ENCODE results near the gene TIMM13.
A peak's percentile ranks its signal among the peaks of the same experiment; 100 is the strongest.
"Not testable (repeated sequence)": the region's sequence is repeated elsewhere in the genome, so short reads cannot be mapped to it uniquely, and the experiment has no call there.

The TIMM13 gene

GRCh38 chr19:2413159-2413558 is 14.2 kb downstream of the TIMM13 start:
- DNase-seq, result no peak

GRCh38 chr19:2412449-2412848 is 14.9 kb downstream of the TIMM13 start:
- no peak for DNase-seq

GRCh38 chr19:2411709-2412108 is 15.7 kb downstream of the TIMM13 start:
- DNase-seq, result no peak

- no peak for DNase-seq
Measured at GRCh38 chr19:2410023-2410422, 17.4 kb downstream of the TIMM13 start.

- DNase-seq, result no peak
Measured at GRCh38 chr19:2409352-2409912, 18.0 kb downstream of the TIMM13 start.

- DNase-seq, result no peak
Measured at GRCh38 chr19:2408247-2408646, 19.1 kb downstream of the TIMM13 start.

GRCh38 chr19:2399582-2399981 is 27.8 kb downstream of the TIMM13 start:
- DNase-seq, result no peak

- no peak for DNase-seq
Measured at GRCh38 chr19:2398735-2399305, 28.6 kb downstream of the TIMM13 start.

GRCh38 chr19:2397173-2397572 is 30.2 kb downstream of the TIMM13 start:
- DNase-seq, result not testable (repeated sequence)

GRCh38 chr19:2395293-2395829 is 32.0 kb downstream of the TIMM13 start:
- not testable (repeated sequence) for DNase-seq

- peak; percentile 89 to 92 for DNase-seq
Measured at GRCh38 chr19:2394442-2395292, 32.7 kb downstream of the TIMM13 start.

GRCh38 chr19:2394054-2394441 is 33.3 kb downstream of the TIMM13 start:
- no peak for DNase-seq

- not testable (repeated sequence) for DNase-seq
Measured at GRCh38 chr19:2392899-2393298, 34.5 kb downstream of the TIMM13 start.

GRCh38 chr19:2392366-2392765 is 35.0 kb downstream of the TIMM13 start:
- no peak for DNase-seq

GRCh38 chr19:2391118-2391725 is 36.2 kb downstream of the TIMM13 start:
- DNase-seq, result peak; percentile 62 to 84

- no peak for DNase-seq
Measured at GRCh38 chr19:2389594-2389993, 37.8 kb downstream of the TIMM13 start.

GRCh38 chr19:2387367-2388288 is 39.8 kb downstream of the TIMM13 start:
- DNase-seq, result no peak

GRCh38 chr19:2385053-2385721 is 42.2 kb downstream of the TIMM13 start:
- peak in 1 of 2 donors; percentile 46 for DNase-seq

- DNase-seq, result no peak
Measured at GRCh38 chr19:2382530-2383222, 44.7 kb downstream of the TIMM13 start.

- no peak for DNase-seq
Measured at GRCh38 chr19:2381148-2381820, 46.1 kb downstream of the TIMM13 start.

All from inflammatory macrophage treated with lipopolysaccharide for 1 hour (primary cell).